ENCODE measurements around the gene AGPAT4.

The AGPAT4 gene

GRCh38 chr6:161162722-161163121 is 111.1 kb downstream of the AGPAT4 start:
- no peak for DNase-seq

DNA sequence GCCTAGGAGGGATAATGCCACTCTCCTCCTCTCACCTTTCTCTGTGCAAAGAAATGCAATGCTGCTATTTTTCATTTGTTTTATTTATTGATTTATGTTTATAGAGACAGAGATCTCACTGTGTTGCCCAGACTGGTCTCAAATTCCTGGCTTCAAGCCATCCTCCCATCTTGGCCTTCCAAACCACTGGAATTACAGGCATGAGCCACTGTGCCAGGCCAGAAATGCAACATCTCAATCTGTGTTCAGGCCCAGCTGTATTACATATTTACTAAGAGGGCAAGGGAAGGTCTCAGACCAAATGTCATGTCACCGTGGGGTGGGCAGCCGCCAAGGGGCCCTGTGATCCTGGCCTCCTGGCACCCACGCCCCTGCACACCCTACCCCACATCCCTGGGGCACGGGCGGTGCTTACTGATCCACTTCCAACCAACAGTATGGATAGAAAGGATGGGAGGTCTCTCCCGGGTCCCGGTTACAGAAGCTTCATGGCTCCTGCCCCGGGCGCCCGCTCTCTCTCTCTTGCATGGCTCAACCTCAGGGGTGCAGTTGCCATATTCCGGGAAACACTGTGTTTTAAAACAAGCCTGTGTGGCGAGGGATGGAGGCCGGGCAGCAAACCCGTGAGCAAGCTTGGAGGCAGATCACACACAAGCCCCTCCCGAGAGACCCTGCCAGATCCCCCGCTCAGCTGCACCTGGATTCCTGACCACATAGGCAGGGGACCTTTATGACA is 111.8 kb downstream of the AGPAT4 start:
- no peak for DNase-seq

DNA sequence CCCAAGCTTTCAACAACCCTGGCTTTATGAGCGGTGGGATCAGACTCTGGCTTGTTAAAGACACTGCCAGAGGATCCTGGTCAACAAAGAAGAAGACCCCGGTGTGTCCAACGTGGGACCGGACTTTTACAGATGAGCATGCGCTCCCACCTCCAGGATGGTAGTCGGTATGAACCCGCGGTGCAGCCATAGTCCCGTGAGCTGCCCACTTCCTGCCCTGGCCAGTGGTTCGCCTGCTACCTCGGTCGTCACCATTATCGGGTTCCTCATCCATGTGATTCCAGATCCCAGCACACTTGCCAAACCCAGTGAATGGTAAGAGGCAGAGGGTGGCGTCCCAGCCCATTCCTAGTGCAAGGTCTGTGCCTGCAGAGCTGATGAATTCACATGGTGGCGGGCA is 112.7 kb downstream of the AGPAT4 start:
- DNase-seq = no peak

- no peak for DNase-seq
Observed at GRCh38 chr6:161154796-161155335, 119.0 kb downstream of the AGPAT4 start.

GRCh38 chr6:161153725-161154124 is 120.1 kb downstream of the AGPAT4 start:
- DNase-seq = no peak

- DNase-seq = no peak
Observed at GRCh38 chr6:161152907-161153662, 120.8 kb downstream of the AGPAT4 start.

- DNase-seq = no peak
Observed at GRCh38 chr6:161152527-161152862, 121.4 kb downstream of the AGPAT4 start.

- DNase-seq = no peak
Observed at GRCh38 chr6:161151660-161152526, 122.0 kb downstream of the AGPAT4 start.

GRCh38 chr6:161151059-161151645 is 122.7 kb downstream of the AGPAT4 start:
- no peak for DNase-seq

- DNase-seq = no peak
Observed at GRCh38 chr6:161150566-161150965, 123.3 kb downstream of the AGPAT4 start.

DNA sequence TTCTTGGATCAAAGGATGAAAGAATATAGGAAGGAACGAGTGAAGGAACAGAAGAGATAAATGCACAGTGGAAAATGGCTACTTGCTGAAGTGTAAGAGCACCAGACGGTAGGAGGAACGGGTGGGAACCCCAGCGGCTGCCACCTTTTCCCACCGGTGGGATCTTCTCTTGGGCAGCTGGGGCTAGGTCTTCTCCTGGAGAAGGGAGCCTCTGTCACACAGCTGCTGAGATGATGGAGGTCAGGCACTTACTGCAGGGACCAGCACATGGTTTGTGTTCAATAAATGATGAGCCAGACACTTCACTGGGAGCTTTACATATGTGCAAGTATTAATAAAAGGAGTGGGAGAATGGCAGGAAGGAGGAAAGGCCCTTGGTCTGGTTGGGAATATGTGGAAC is 123.7 kb downstream of the AGPAT4 start:
- DNase-seq = no peak

- DNase-seq = no peak
Observed at GRCh38 chr6:161143663-161144430, 130.0 kb downstream of the AGPAT4 start.

GRCh38 chr6:161142957-161143296 is 130.9 kb downstream of the AGPAT4 start:
- DNase-seq = no peak

- DNase-seq = no peak
Observed at GRCh38 chr6:161141173-161141572, 132.7 kb downstream of the AGPAT4 start.

GRCh38 chr6:161140554-161140875 is 133.3 kb downstream of the AGPAT4 start:
- DNase-seq = no peak

DNA sequence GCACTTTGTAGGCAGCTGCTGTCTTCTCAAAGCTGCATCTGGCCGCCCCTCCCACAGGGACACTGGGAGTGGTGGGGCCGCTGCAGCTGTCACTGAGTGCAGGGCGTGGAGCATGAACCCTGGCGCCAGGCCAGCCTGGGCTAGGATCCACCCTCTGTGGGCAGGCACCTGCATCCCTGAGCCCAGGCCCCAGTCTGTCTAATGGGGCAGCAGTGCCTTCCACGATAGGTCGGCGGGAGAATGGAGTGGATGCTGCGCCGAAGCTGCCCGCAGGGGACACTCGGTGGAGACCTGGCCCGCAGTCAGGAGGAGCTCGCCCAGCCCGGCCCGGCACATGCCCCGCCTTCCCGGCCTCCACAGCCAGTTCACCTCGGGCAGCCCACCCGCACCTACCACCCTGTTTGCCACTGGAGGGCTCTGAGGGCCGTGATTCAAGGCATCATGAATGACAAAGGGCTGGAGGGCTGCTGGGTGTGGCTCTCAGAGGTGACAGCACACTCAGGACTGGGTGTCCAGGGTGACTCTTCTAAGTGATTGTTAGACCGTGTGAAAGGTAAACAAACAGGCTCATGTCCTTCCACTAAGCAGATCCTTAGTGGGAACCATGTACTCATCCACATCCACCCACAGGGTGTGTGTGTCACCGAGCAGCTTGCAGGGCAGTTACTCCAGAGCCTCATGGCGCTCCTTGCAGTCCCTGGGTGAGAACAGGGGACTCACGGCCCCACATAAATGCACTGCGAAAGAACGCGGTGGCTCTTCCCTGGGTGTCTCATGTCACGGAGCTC is 133.9 kb downstream of the AGPAT4 start:
- no peak for DNase-seq

- no peak for DNase-seq
Observed at GRCh38 chr6:161139304-161139765, 134.5 kb downstream of the AGPAT4 start.

DNA sequence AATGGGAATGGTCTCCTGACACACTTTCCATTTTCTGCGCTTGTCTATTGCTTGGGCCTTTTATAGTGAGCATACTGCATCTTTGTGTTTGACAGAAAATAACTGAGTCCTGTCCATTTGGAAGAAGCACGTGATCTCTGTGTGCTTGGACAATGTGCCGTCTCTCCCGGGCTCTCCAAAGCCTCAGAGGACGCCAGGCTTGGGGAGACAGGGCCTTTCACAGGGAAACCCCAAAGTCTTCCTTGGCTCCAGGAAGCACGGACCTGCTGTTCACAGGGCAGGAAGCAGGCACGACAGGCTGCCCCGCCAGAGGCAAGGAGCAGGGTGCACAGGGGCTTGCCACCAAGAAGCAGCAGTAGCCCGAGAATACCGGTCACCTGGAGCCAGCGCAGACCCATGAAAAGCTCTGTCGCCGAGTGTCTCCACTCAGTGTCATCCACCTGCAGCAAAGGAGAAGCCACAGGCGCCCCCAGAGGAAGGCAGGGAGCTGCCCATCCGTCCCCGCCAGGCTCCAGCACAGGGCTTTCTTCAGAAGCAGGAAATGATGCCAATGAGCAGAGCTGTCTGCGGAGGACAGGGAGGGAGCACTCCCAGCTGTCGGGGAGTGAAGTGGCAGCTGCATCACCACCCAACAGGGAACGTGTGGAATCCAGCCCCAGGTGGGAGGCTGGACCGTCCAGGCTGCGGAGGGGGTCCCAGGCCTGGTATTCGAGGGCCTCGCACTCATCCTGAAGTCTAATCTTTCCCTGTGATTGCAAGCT is 135.1 kb downstream of the AGPAT4 start:
- DNase-seq = no peak

DNA sequence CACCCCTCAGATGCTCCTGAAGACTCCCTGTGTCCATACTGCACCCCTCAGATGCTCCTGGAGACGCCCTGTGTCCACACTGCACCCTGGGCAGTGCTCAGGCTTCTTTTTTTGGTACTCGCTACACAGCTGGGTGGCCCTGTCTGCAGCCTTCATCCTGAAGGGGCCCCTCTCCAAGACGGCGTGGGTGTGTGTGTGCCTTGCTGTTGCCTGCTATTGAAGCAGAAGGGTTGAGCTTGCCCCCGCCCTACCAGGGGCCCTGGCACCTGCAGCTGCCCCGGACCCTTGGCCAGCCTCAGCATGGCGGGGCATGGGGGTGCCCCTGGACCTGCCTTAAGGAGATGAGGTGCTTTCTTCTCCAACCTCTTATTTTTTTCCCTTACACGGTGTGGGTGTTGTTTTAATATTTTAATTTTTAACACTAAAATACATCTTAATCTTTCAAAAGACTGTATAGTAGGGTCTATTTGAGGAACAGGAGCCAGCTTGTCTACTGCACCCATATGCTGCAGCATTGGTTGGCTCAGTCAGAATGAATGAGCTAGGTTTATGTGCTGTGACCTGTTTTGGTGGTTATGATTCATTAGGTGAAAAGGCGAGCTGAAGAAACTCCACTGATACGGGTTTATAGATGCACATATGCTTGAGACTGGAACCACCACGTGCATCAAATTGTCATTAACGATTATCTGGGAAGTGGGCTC is 135.9 kb downstream of the AGPAT4 start:
- no peak for DNase-seq

- DNase-seq = no peak
Observed at GRCh38 chr6:161137320-161137719, 136.5 kb downstream of the AGPAT4 start.
